AG04450 (cell line): ENCODE data around the gene LGALS3BP. TPM values are rescaled to one million over a fixed set of nuclear protein-coding genes. Genes with fewer than 3 reads are reported as not detected.

Experiments
- CTCF ChIA-PET: fragments of 300-600, 350-600 bp; formaldehyde crosslinking; extraction: SDS; loops from one replicate; lab custom pipeline; 2022; ENCODE audit warnings: antibody characterized with exemption, inconsistent platforms; lab: Charles Lee
- POLR2A ChIA-PET: fragments of 350-600 bp; formaldehyde crosslinking; extraction: SDS; loops from one replicate; lab custom pipeline; 2021; ENCODE audit warnings: antibody characterized with exemption, inconsistent platforms; lab: Yijun Ruan, JAX
- DNase-seq: peaks from one replicate; pipeline ENCODE4 v3.0.0-alpha.2; 2011; ENCODE audit warnings: low read depth, low spot score
- H3K27ac ChIP-seq: one replicate; pipeline ENCODE4 v1.5.1; 2012; ENCODE audit warnings: low read depth, low read length, control low read depth
- H3K27me3 ChIP-seq: one replicate; pipeline ENCODE4 v1.6.0; 2012; ENCODE audit warnings: low read length; ENCODE audit not compliant: control insufficient read depth, insufficient read depth
- H3K4me3 ChIP-seq: 2 replicates; pipeline ENCODE4 v1.5.1; 2011; ENCODE audit warnings: mild to moderate bottlenecking, low read depth, low read length, control low read depth
- H3K9me3 ChIP-seq: 2 replicates; pipeline ENCODE4 v1.5.1; 2012; ENCODE audit warnings: low read length; ENCODE audit not compliant: control insufficient read depth, insufficient read depth
- polyA plus RNA-seq: library from polyadenylated mRNA; depleted of rRNA; stranded (reverse); fragments of >200 nt; gene quantifications from 2 replicates; pipeline ENCODE4 v1.2.3, GENCODE V29; 2011
- TF ChIP-seq, protein P1 (sequence below): IDR thresholded peaks from 2 replicates; pipeline ENCODE4 v1.5.1; 2011; ENCODE audit warnings: low read depth, low read length, control low read depth, inconsistent platforms

Gene LGALS3BP
- polyA plus RNA-seq, 1 experiment, result 126 TPM

DNA sequence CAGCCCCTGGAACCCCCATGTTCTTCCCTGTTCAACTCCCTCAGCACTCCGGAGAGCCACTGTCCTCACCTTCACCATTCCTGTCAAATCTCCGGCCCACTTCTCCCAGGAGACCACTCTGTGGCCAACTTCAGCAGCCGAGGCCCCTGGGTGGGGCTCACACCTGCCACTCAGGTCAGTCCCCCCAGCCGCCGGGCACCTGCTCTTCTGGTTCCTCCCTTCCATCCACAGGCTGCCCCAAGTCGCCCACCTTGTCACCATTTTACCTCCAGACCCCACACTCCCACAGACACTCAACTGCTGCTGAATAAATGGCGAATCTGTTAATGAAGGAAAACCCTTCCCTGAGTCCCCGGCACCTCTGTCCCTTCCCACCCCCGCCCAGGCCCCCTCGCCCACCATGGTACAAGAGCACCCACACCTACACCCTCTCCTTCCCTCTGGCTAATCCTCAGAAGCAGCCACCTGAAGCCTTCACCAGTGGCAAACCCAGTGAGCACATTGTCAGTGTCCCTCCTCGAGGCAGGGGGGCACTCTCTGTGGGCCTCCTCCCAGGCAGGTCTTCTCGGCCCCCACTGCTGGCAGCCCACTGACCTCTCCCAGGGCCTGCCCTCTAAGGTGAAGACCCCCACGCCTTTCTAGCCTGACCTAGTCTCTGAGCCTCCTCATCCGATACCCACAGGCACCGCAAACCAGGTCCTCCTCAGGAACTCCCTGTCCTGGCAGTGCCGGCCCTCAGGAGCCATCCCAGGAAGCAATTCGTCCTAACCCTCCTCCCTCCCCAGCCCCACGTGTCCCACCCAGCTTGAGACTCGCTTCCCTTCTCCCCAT is 21.7 kb upstream of the LGALS3BP start:
- TF ChIP-seq, protein P1, sequence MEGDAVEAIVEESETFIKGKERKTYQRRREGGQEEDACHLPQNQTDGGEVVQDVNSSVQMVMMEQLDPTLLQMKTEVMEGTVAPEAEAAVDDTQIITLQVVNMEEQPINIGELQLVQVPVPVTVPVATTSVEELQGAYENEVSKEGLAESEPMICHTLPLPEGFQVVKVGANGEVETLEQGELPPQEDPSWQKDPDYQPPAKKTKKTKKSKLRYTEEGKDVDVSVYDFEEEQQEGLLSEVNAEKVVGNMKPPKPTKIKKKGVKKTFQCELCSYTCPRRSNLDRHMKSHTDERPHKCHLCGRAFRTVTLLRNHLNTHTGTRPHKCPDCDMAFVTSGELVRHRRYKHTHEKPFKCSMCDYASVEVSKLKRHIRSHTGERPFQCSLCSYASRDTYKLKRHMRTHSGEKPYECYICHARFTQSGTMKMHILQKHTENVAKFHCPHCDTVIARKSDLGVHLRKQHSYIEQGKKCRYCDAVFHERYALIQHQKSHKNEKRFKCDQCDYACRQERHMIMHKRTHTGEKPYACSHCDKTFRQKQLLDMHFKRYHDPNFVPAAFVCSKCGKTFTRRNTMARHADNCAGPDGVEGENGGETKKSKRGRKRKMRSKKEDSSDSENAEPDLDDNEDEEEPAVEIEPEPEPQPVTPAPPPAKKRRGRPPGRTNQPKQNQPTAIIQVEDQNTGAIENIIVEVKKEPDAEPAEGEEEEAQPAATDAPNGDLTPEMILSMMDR, result no peak
- POLR2A ChIA-PET, result no interaction called here
- Histone ChIP-seq H3K27ac (no peak overlapping the region), H3K9me3 (no peaks in the 10 kb centered on the region; the same call in 1 of the 2 replicates), H3K27me3 (no peaks in the 10 kb centered on the region), H3K4me3 (no peak overlapping the region)
- CTCF ChIA-PET, result interaction anchor here (1.4 kb wide), 1 partner anchor 136 kb away, joined by 3 read pairs; no protein-coding TSS in a partner anchor
- no peak for DNase-seq

DNA sequence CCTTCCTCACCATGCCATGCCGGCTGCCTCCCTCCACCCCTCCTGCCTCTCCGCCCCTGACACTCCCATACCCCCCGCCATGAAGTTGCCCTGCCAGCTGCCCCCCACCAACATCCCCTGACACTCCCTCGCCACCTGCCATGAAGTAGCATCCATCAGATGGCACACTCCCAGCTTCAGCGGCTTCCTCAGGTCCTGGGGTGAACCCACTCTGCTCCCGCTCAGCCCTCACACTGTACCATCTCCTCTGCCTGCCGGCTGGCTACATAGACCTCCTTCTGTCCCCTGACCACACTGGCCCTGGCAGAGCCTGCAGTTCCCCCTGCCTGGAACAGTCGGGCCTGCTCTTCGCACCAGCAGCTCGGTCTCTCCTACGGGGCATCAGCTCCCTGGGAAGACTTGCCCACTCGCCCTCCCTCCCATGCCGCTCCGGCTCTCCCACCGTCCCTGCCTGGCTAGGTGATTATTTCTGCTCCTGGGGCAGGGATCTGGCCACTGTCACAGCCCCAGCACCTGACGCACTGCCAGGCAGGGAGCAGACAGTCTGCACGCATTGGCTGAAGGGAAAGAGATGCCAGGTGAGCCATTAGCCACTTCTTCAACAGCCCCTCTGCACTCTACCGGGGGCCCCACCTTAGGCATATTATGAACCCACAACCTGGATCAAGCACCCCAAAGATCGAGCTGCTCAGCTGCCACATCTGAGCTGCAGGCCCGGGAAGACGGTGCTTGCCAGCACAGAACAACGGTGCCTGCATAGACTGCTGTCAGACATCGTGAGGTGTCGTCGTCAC is 20.9 kb upstream of the LGALS3BP start:
- Histone ChIP-seq H3K4me3 (no peak overlapping the region), H3K27me3 (no peaks in the 10 kb centered on the region), H3K27ac (no peak overlapping the region), H3K9me3 (no peaks in the 10 kb centered on the region; the same call in 1 of the 2 replicates)
- TF ChIP-seq, protein P1, result no peak
- DNase-seq, result no peak
- CTCF ChIA-PET, result no interaction called here
- POLR2A ChIA-PET, result interaction anchor here (1.1 kb wide), 1 partner anchor 9 kb away, joined by 4 read pairs; the partner anchor contains the start of gene CANT1

DNA sequence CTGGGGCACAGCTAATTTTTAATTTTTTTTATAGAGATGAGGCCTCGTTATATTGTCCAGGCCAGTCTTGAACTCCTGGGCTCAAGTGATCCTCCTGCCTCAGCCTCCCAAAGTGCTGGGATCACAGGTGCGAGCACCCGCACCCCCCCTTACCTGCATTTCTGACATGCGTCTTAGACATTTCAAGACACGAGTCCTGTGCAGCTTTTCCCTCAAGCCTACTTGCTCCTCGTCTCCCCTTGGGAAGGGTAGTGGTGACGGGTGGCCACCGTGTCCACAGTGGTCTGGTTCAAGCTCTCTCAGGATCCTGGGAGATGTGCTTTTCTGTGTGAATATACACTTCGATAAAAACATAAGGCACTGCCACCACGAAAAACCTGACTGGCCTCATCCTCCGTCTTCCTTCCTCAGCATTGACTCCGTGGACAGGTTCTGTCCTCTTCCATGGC is 20.2 kb upstream of the LGALS3BP start:
- POLR2A ChIA-PET, result interaction anchor here (1.1 kb wide), 1 partner anchor 9 kb away, joined by 4 read pairs; the partner anchor contains the start of gene CANT1
- Histone ChIP-seq H3K27me3 (no peaks in the 10 kb centered on the region), H3K27ac (no peak overlapping the region), H3K4me3 (no peak overlapping the region), H3K9me3 (peaks cover under 1% of the 10 kb centered on the region; the same call in 1 of the 2 replicates)
- no peak for DNase-seq
- TF ChIP-seq, protein P1, result no peak
- CTCF ChIA-PET, result interaction anchor here (0.8 kb wide), 1 partner anchor 36 kb away, joined by 3 read pairs; no protein-coding TSS in a partner anchor

GRCh38 chr17:78999056-78999768 is 19.5 kb upstream of the LGALS3BP start:
- DNase-seq, result no peak
- TF ChIP-seq, protein P1, result no peak
- Histone ChIP-seq H3K27ac (no peak overlapping the region), H3K4me3 (no peak overlapping the region), H3K9me3 (peaks cover 5% of the 10 kb centered on the region; the same call in 1 of the 2 replicates), H3K27me3 (no peaks in the 10 kb centered on the region)
- ChIA-PET POLR2A (interaction anchor here (1.1 kb wide), 1 partner anchor 10 kb away, joined by 4 read pairs; the partner anchor contains the start of gene CANT1), CTCF (interaction anchor here (0.6 to 0.8 kb wide), 2 partner anchors 34 to 37 kb away, joined by 3 read pairs; no protein-coding TSS in a partner anchor)
